HCT116 (cell line): ENCODE measurements around the gene MMP28. TPM values are rescaled to one million over a fixed set of nuclear protein-coding genes. Genes with fewer than 3 reads are reported as not detected.

Experiments used
- ATAC-seq: fragments of 200-7000 bp; cut with Tn5 transposase; 2 replicates; pipeline ENCODE4 v1.9.1; 2020; ENCODE audit warnings: mild to moderate bottlenecking, moderate library complexity
- BruUV-seq: library from RNA; stranded (reverse); fragments of 400-500 nt; replicated peaks from 2 replicates; lab custom pipeline; 2021; lab: Mats Ljungman, UMichigan
- CTCF ChIA-PET: fragments of 300-600 bp; sonication (Branson Sonifier 250); formaldehyde crosslinking; loops from one replicate; lab custom pipeline; 2021; ENCODE audit warnings: antibody characterized with exemption; lab: Charles Lee
- POLR2A ChIA-PET: fragments of 300-600, 350-600 bp; sonication (Branson Sonifier 250); formaldehyde crosslinking; loops from one replicate; lab custom pipeline; 2021; ENCODE audit warnings: antibody characterized with exemption; lab: Charles Lee
- RAD21 ChIA-PET, 2 experiments: fragments of 300-600 bp; sonication (Branson Sonifier 250); formaldehyde crosslinking; loops; one replicate each; lab custom pipeline; 2023; ENCODE audit warnings: low total read pairs in 2 of 2; ENCODE audit not compliant: uncharacterized antibody in 2 of 2, unreplicated experiment in 2 of 2, low non-redundant PET in 1 of 2; lab: Charles Lee
- DNase-seq: peaks from one replicate; pipeline ENCODE4 v3.0.0-alpha.2; 2010; ENCODE audit warnings: low read depth, low spot score
- H2AFZ ChIP-seq: fragments of 200-600 bp; shearing (Covaris generic), sonication (generic); 2 replicates; pipeline ENCODE4 v1.6.1; 2017; ENCODE audit warnings: low read depth, mixed run types, mixed read lengths, antibody characterized with exemption, low read length; ENCODE audit not compliant: poor library complexity, severe bottlenecking
- H3K27ac ChIP-seq: 2 replicates; pipeline ENCODE4 v1.5.1; 2012; ENCODE audit warnings: low read depth, low read length
- H3K27me3 ChIP-seq: fragments of 200-600 bp; sonication (generic); 2 replicates; pipeline ENCODE4 v1.6.1; 2016; ENCODE audit warnings: mixed run types, low read length, mixed read lengths; ENCODE audit not compliant: insufficient read depth
- H3K36me3 ChIP-seq, 2 experiments: fragments of 200-500 bp in 1 of 2; fragments of 200-600 bp in 1 of 2; sonication (Bioruptor generic) in 1 of 2; sonication (generic) in 1 of 2; 2 replicates each; pipeline versions ENCODE4 v1.5.1 to v1.6.1; 2014 to 2016; ENCODE audit warnings: low read length in 2 of 2, inconsistent platforms in 1 of 2, mixed read lengths in 1 of 2, mixed run types in 1 of 2; ENCODE audit not compliant: insufficient read depth in 2 of 2, control insufficient read depth in 1 of 2
- H3K4me1 ChIP-seq, 2 experiments: fragments of 200-600 bp in 1 of 2; sonication (generic) in 1 of 2; 2 replicates each; pipeline versions ENCODE4 v1.5.1 to v1.6.1; 2012 to 2017; ENCODE audit warnings: low read length in 2 of 2, inconsistent platforms in 1 of 2, mild to moderate bottlenecking in 1 of 2, mixed read lengths in 1 of 2, mixed run types in 1 of 2, moderate library complexity in 1 of 2; ENCODE audit not compliant: insufficient read depth in 2 of 2, control insufficient read depth in 1 of 2
- H3K4me2 ChIP-seq: fragments of 200-600 bp; sonication (generic); 2 replicates; pipeline ENCODE4 v1.6.1; 2017; ENCODE audit warnings: mixed run types, low read length, mixed read lengths
- H3K4me3 ChIP-seq, 2 experiments: fragments of 200-600 bp in 1 of 2; sonication (generic) in 1 of 2; replicated peaks in 1 of 2; 2 replicates each; pipeline ENCODE4 v1.5.1; 2011 to 2016; ENCODE audit warnings: low read length in 2 of 2, control low read depth in 1 of 2, low read depth in 1 of 2, mild to moderate bottlenecking in 1 of 2, mixed read lengths in 1 of 2, mixed run types in 1 of 2
- H3K79me2 ChIP-seq: fragments of 200-600 bp; sonication (generic); 2 replicates; pipeline ENCODE4 v1.6.1; 2017; ENCODE audit warnings: mild to moderate bottlenecking, mixed run types, low read length, moderate library complexity, mixed read lengths; ENCODE audit not compliant: insufficient read depth
- H3K9ac ChIP-seq: fragments of 200-600 bp; sonication (generic); 2 replicates; pipeline ENCODE4 v1.6.1; 2016; ENCODE audit warnings: low read length, mixed read lengths
- H3K9me2 ChIP-seq: fragments of 200-600 bp; sonication (generic), shearing (Covaris generic); 2 replicates; pipeline ENCODE4 v1.6.1; 2017; ENCODE audit warnings: mixed run types, mild to moderate bottlenecking, moderate library complexity; ENCODE audit not compliant: insufficient read depth
- H3K9me3 ChIP-seq, 2 experiments: fragments of 200-500 bp in 1 of 2; fragments of 200-600 bp in 1 of 2; sonication (Bioruptor generic) in 1 of 2; sonication (generic) in 1 of 2; 2 replicates each; pipeline ENCODE4 v1.6.1; 2014 to 2017; ENCODE audit warnings: low read length in 2 of 2, mixed read lengths in 2 of 2, inconsistent platforms in 1 of 2, low read depth in 1 of 2, mild to moderate bottlenecking in 1 of 2, mixed run types in 1 of 2, moderate library complexity in 1 of 2; ENCODE audit not compliant: control insufficient read depth in 1 of 2, insufficient read depth in 1 of 2
- H4K20me1 ChIP-seq: fragments of 200-600 bp; sonication (generic), shearing (Covaris generic); 2 replicates; pipeline ENCODE4 v1.6.1; 2017; ENCODE audit warnings: mixed run types, mild to moderate bottlenecking, moderate library complexity; ENCODE audit not compliant: insufficient read depth
- CBX3 ChIP-seq: IDR thresholded peaks from 2 replicates; pipeline ENCODE4 v1.6.1; 2012; ENCODE audit warnings: low read depth
- EGR1 ChIP-seq: IDR thresholded peaks from 2 replicates; pipeline ENCODE4 v1.6.1; 2012; ENCODE audit warnings: low read depth
- ELF1 ChIP-seq: IDR thresholded peaks from 2 replicates; pipeline ENCODE4 v1.6.1; 2012; ENCODE audit warnings: low read depth, borderline replicate concordance
- FOSL1 ChIP-seq: IDR thresholded peaks from 2 replicates; pipeline ENCODE4 v1.6.1; 2012; ENCODE audit warnings: low read depth
- JUND ChIP-seq: IDR thresholded peaks from 2 replicates; pipeline ENCODE4 v1.6.1; 2012
- POLR2A ChIP-seq: IDR thresholded peaks from 2 replicates; pipeline ENCODE4 v1.7.0; 2011; ENCODE audit warnings: borderline replicate concordance; ENCODE audit not compliant: insufficient read depth, insufficient read length; ENCODE audit errors: extremely low read depth
- POLR2AphosphoS5 ChIP-seq: IDR thresholded peaks from 2 replicates; pipeline ENCODE4 v1.6.1; 2011; ENCODE audit warnings: mild to moderate bottlenecking, low read depth, low read length, moderate library complexity
- SIN3A ChIP-seq: IDR thresholded peaks from 2 replicates; pipeline ENCODE4 v1.6.1; 2012; ENCODE audit warnings: low read depth
- SRF ChIP-seq: IDR thresholded peaks from 2 replicates; pipeline ENCODE4 v1.6.1; 2012; ENCODE audit warnings: low read depth
- intact Hi-C: fragments of 100-400 bp; cut with micrococcal nuclease; formaldehyde crosslinking; loops from 2 replicates; pipeline ENCODE4 v1.10.0; 2022
- total RNA-seq: library from RNA; stranded (reverse); gene quantifications from one replicate; pipeline ENCODE4 v1.2.1, GENCODE V29; 2021; ENCODE audit not compliant: unreplicated experiment
- TF ChIP-seq, protein P1 (sequence below): IDR thresholded peaks from 2 replicates; pipeline ENCODE4 v1.6.1; 2012
- TF ChIP-seq, protein P2 (sequence below): IDR thresholded peaks from 2 replicates; pipeline ENCODE4 v1.6.1; 2012
- TF ChIP-seq, protein P3 (sequence below): IDR thresholded peaks from 2 replicates; pipeline ENCODE4 v1.6.1; 2012; ENCODE audit warnings: low read depth
- TF ChIP-seq, protein P4 (sequence below), 3 experiments: fragments of 200-600 bp in 1 of 3; sonication (generic) in 1 of 3; IDR thresholded peaks in 2 of 3; conservative IDR thresholded peaks in 1 of 3; 2 replicates each; pipeline ENCODE4 v1.5.1; 2012 to 2017; ENCODE audit warnings: low read depth in 2 of 3, low read length in 2 of 3, antibody characterized with exemption in 1 of 3, borderline replicate concordance in 1 of 3, control low read depth in 1 of 3, mild to moderate bottlenecking in 1 of 3, mixed read lengths in 1 of 3, mixed run types in 1 of 3, moderate library complexity in 1 of 3; ENCODE audit not compliant: insufficient read depth in 1 of 3

MMP28 gene
- total RNA-seq, 1 experiment from 2014 or later: 2.6 TPM

DNA sequence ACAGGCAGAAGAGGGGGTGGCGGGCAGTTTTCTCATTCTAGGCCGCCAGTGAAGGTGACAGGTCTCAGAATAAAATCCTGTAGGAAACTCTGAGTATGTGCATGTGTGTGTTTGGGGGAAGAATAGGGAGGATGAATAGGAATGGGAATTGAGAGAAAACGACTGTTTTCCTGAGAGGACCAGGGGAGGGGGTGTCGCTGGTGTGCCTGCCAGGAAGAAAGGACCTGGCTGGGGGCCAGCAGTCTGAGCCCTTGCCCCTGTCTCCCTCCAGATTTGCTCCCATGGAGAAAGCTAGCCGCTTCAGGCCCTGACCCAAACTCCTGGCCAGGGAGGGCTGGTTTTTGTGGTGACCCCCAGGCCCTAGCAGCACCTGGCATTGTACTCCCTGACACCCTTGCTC, 20.4 kb downstream of the MMP28 start:
- BruUV-seq: no TSS peak
- RAD21 ChIA-PET: no interaction called here
- no peak for ATAC-seq

More for the DNA sequence above, 20.4 kb downstream of the MMP28 start:
- Histone ChIP-seq H3K4me1 (no peaks in the 10 kb centered on the region), H3K27ac (no peak overlapping the region), H3K9ac (no peak overlapping the region), H3K36me3 (no peaks in the 10 kb centered on the region), H3K9me2 (no peaks in the 10 kb centered on the region), H3K9me3 (no peaks in the 10 kb centered on the region), H3K27me3 (no peaks in the 10 kb centered on the region), H3K4me2 (no peak overlapping the region), H4K20me1 (no peaks in the 10 kb centered on the region), H3K4me3 (no peak overlapping the region), H2AFZ (no peak overlapping the region), H3K79me2 (no peaks in the 10 kb centered on the region)
- CTCF ChIA-PET: interaction anchor here (0.9 kb wide), 1 partner anchor 11 kb away, joined by 3 read pairs; no protein-coding TSS in a partner anchor
- TF ChIP-seq, protein P1, sequence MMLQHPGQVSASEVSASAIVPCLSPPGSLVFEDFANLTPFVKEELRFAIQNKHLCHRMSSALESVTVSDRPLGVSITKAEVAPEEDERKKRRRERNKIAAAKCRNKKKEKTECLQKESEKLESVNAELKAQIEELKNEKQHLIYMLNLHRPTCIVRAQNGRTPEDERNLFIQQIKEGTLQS: no peak
- TF ChIP-seq SIN3A (no peak), FOSL1 (no peak), SRF (no peak), CBX3 (no peak), EGR1 (no peak), JUND (no peak), ELF1 (no peak), POLR2AphosphoS5 (no peak), POLR2A (no peak)
- TF ChIP-seq, protein P2, sequence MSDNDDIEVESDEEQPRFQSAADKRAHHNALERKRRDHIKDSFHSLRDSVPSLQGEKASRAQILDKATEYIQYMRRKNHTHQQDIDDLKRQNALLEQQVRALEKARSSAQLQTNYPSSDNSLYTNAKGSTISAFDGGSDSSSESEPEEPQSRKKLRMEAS: no peak
- TF ChIP-seq, protein P3, sequence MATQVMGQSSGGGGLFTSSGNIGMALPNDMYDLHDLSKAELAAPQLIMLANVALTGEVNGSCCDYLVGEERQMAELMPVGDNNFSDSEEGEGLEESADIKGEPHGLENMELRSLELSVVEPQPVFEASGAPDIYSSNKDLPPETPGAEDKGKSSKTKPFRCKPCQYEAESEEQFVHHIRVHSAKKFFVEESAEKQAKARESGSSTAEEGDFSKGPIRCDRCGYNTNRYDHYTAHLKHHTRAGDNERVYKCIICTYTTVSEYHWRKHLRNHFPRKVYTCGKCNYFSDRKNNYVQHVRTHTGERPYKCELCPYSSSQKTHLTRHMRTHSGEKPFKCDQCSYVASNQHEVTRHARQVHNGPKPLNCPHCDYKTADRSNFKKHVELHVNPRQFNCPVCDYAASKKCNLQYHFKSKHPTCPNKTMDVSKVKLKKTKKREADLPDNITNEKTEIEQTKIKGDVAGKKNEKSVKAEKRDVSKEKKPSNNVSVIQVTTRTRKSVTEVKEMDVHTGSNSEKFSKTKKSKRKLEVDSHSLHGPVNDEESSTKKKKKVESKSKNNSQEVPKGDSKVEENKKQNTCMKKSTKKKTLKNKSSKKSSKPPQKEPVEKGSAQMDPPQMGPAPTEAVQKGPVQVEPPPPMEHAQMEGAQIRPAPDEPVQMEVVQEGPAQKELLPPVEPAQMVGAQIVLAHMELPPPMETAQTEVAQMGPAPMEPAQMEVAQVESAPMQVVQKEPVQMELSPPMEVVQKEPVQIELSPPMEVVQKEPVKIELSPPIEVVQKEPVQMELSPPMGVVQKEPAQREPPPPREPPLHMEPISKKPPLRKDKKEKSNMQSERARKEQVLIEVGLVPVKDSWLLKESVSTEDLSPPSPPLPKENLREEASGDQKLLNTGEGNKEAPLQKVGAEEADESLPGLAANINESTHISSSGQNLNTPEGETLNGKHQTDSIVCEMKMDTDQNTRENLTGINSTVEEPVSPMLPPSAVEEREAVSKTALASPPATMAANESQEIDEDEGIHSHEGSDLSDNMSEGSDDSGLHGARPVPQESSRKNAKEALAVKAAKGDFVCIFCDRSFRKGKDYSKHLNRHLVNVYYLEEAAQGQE: no peak
- TF ChIP-seq, protein P4, sequence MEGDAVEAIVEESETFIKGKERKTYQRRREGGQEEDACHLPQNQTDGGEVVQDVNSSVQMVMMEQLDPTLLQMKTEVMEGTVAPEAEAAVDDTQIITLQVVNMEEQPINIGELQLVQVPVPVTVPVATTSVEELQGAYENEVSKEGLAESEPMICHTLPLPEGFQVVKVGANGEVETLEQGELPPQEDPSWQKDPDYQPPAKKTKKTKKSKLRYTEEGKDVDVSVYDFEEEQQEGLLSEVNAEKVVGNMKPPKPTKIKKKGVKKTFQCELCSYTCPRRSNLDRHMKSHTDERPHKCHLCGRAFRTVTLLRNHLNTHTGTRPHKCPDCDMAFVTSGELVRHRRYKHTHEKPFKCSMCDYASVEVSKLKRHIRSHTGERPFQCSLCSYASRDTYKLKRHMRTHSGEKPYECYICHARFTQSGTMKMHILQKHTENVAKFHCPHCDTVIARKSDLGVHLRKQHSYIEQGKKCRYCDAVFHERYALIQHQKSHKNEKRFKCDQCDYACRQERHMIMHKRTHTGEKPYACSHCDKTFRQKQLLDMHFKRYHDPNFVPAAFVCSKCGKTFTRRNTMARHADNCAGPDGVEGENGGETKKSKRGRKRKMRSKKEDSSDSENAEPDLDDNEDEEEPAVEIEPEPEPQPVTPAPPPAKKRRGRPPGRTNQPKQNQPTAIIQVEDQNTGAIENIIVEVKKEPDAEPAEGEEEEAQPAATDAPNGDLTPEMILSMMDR (IDR thresholded peaks at IDR 0.05 in 2 of 3, conservative IDR thresholded peaks at IDR 0.05 in 1 of 3; ENCODE audit: borderline replicate concordance in 1 of 3, insufficient read depth in 1 of 3, low read depth in 2 of 3, low read length in 2 of 3): no peak
- intact Hi-C loops: no loop called here
- no peak for DNase-seq
- POLR2A ChIA-PET: no interaction called here
